HFFc6 (cell line): ENCODE measurements around the gene PLLP. TPM values are rescaled to one million over a fixed set of nuclear protein-coding genes. Genes with fewer than 3 reads are reported as not detected.
A peak's percentile ranks its signal among the peaks of the same experiment; 100 is the strongest.

ENCODE experiments used
- DNase-seq: peaks from one replicate; pipeline ENCODE4 v3.0.0-alpha.2; 2018
- H3K27ac Mint-ChIP-seq: 2 replicates; pipeline ENCODE4 v1.8.0; 2020; ENCODE audit warnings: mild to moderate bottlenecking, mixed read lengths
- H3K27me3 Mint-ChIP-seq: 2 replicates; pipeline ENCODE4 v1.8.0; 2021; ENCODE audit warnings: mild to moderate bottlenecking, moderate library complexity, mixed read lengths; ENCODE audit not compliant: insufficient read depth
- H3K36me3 Mint-ChIP-seq: 2 replicates; pipeline ENCODE4 v1.8.0; 2021; ENCODE audit warnings: low read depth, mixed read lengths
- H3K4me1 Mint-ChIP-seq: 2 replicates; pipeline ENCODE4 v1.8.0; 2020; ENCODE audit warnings: low read depth, mixed read lengths
- H3K4me3 Mint-ChIP-seq: 2 replicates; pipeline ENCODE4 v1.8.0; 2020; ENCODE audit warnings: mild to moderate bottlenecking, moderate library complexity, mixed read lengths
- H3K9me3 Mint-ChIP-seq: 2 replicates; pipeline ENCODE4 v1.8.0; 2020; ENCODE audit warnings: mild to moderate bottlenecking, mixed read lengths
- CTCF ChIP-seq: fragments of 200-600 bp; sonication (generic); IDR thresholded peaks from 2 replicates; pipeline ENCODE4 v1.5.0; 2021; ENCODE audit warnings: antibody characterized with exemption, mild to moderate bottlenecking
- long read RNA-seq: library from polyadenylated mRNA; unstranded; transcript quantifications from one replicate; pipeline ENCODE4 v2.0.0, GENCODE V29; 2019
- total RNA-seq, 6 experiments: library from RNA; stranded (reverse); fragmentation: NEBNext Ultra II Directional; extraction: Animal tissue kit (Norgen Biotek cat#: 25700); gene quantifications; 2 replicates in 1 of 6; 3 replicates in 5 of 6; pipeline ENCODE4 v1.2.3, GENCODE V29; 2021

PLLP gene, protein sequence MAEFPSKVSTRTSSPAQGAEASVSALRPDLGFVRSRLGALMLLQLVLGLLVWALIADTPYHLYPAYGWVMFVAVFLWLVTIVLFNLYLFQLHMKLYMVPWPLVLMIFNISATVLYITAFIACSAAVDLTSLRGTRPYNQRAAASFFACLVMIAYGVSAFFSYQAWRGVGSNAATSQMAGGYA
- total RNA-seq: not detected
- long read RNA-seq: 0 reads

GRCh38 chr16:57284209-57284951 lies at the start of gene PLLP:
Gene PLLP, minus strand, starts transcription at chr16:57284672. Its CDS starts 132 bp downstream, at chr16:57284540.
- no peak for TF ChIP-seq CTCF
- Mint-ChIP-seq H3K4me1 (peaks cover 10% of the 10 kb centered on the region), H3K36me3 (no peaks in the 10 kb centered on the region), H3K27me3 (peaks cover 27% of the 10 kb centered on the region), H3K4me3 (peak within 1 kb of the TSS; percentile 72), H3K9me3 (no peaks in the 10 kb centered on the region), H3K27ac (no peak within 1 kb of the TSS)
- DNase-seq: peak; percentile 2

DNA sequence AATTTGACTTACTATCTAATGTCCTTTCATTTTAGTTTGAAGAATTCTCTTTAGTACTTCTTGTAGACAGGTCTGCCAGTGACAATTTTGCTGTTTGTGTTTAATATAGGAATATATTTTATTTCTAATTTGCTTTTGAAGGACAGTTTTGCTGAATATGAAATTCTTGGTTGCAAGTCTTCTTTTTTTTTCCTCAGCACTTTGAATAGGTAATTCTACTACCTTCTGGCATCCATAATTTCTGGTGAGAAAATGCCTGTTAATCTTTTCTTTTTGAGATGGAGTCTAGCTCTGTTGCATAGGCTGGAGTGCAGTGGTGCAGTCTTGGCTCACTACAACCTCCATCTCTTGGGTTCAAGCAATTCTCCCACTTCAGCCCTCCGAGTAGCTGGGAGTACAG lies 48.9 kb upstream of the PLLP start:
- no peak for TF ChIP-seq CTCF
- no peak overlapping the region for H3K4me3 Mint-ChIP-seq
- peaks cover 44% of the 10 kb centered on the region for H3K27me3 Mint-ChIP-seq
- peaks cover 9% of the 10 kb centered on the region for H3K9me3 Mint-ChIP-seq
- H3K4me1 Mint-ChIP-seq: no peaks in the 10 kb centered on the region
- H3K27ac Mint-ChIP-seq: no peak overlapping the region
- H3K36me3 Mint-ChIP-seq: no peaks in the 10 kb centered on the region
- DNase-seq: no peak

DNA sequence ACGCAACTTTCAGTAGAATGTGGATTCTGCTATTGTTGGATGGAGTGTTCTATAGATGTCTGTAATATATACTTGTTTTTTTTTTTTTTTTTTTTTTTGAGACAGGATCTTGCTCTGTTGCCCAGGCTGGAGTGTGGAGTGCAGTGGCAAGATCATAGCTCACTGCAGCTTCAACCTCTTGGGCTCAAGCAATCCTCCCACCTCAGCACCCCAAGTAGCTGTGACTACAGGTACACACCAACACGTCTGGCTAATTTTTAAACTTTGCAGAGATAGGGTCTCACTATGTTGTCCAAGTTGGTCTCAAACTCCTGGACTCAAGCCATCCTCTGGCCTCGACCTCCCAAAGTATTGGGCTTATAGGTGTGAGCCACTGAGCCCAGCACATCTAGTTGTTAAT lies 46.9 kb upstream of the PLLP start:
- TF ChIP-seq CTCF: no peak
- H3K27ac Mint-ChIP-seq: no peak overlapping the region
- H3K36me3 Mint-ChIP-seq: no peaks in the 10 kb centered on the region
- H3K4me3 Mint-ChIP-seq: no peak overlapping the region
- peaks cover 9% of the 10 kb centered on the region; the same call in 1 of the 2 replicates for H3K9me3 Mint-ChIP-seq
- H3K4me1 Mint-ChIP-seq: no peaks in the 10 kb centered on the region
- peaks cover 47% of the 10 kb centered on the region for H3K27me3 Mint-ChIP-seq
- DNase-seq: no peak

GRCh38 chr16:57329718-57330327 lies 45.4 kb upstream of the PLLP start:
- Mint-ChIP-seq H3K36me3 (no peaks in the 10 kb centered on the region), H3K27me3 (peaks cover 36% of the 10 kb centered on the region), H3K4me3 (no peak overlapping the region), H3K4me1 (no peaks in the 10 kb centered on the region), H3K27ac (no peak overlapping the region), H3K9me3 (peaks cover 9% of the 10 kb centered on the region; the same call in 1 of the 2 replicates)
- TF ChIP-seq CTCF: no peak
- no peak for DNase-seq

GRCh38 chr16:57325458-57325857 lies 41.0 kb upstream of the PLLP start:
- H3K27ac Mint-ChIP-seq: no peak overlapping the region
- no peak overlapping the region for H3K4me3 Mint-ChIP-seq
- TF ChIP-seq CTCF: no peak
- H3K4me1 Mint-ChIP-seq: no peaks in the 10 kb centered on the region
- no peak for DNase-seq
- H3K9me3 Mint-ChIP-seq: no peaks in the 10 kb centered on the region
- no peaks in the 10 kb centered on the region for H3K36me3 Mint-ChIP-seq
- H3K27me3 Mint-ChIP-seq: peaks cover 20% of the 10 kb centered on the region; the same call in 1 of the 2 replicates
